Hair follicle dermal papilla cell (primary cell): ENCODE results near the gene NLRP7. TPM values are rescaled to one million over a fixed set of nuclear protein-coding genes. Genes with fewer than 3 reads are reported as not detected.

Source experiments
- small RNA-seq: library from RNA; depleted of rRNA; stranded (forward); fragments of <200 nt; gene quantifications from one replicate; pipeline ENCODE3, GENCODE V24; 2012
- total RNA-seq: library from RNA; depleted of rRNA; stranded (reverse); fragments of >200 nt; gene quantifications from 2 replicates; pipeline ENCODE4 v1.2.3, GENCODE V29; 2012

The NLRP7 gene
- total RNA-seq: not detected in 2 replicates

GRCh38 chr19:54947381-54947780 lies at the start of gene NLRP7:
TSS of gene NLRP7 (minus strand) at chr19:54947530.

GRCh38 chr19:54905803-54906511 lies 41.4 kb downstream of the NLRP7 start, which contains the start of gene NCR1:
TSS of gene NCR1 (plus strand) at chr19:54906148. CDS start at chr19:54906188, 40 bp downstream.

GRCh38 chr19:54873990-54874389 lies 73.3 kb downstream of the NLRP7 start, which contains the start of gene FCAR:
TSS of gene FCAR (plus strand) at chr19:54874235. CDS start at chr19:54874290, 55 bp downstream.

Small RNA genes lying within 50 kb of the gene (small RNA-seq; reads per million reads assigned to genes)
- not detected for gene AC011476.8

Other genes with a start within 250 kb of the NLRP7 start
- gene KIR3DL3, start 223.1 kb downstream of the NLRP7 start, total RNA-seq: not detected in 2 replicates
- gene KIR2DL3, start 209.0 kb downstream of the NLRP7 start, total RNA-seq: not detected in 2 replicates
- gene KIR2DL1, start 177.7 kb downstream of the NLRP7 start, total RNA-seq: not detected in 2 replicates
- gene KIR2DL4, start 143.9 kb downstream of the NLRP7 start, total RNA-seq: not detected in 2 replicates
- not detected in 2 replicates for gene KIR3DL1, start 131.1 kb downstream of the NLRP7 start, total RNA-seq
- not detected in 2 replicates for gene KIR2DS4, start 114.9 kb downstream of the NLRP7 start, total RNA-seq
- gene KIR3DL2, start 97.1 kb downstream of the NLRP7 start, total RNA-seq: not detected in 2 replicates
- not detected in 2 replicates for gene FCAR, start 73.3 kb downstream of the NLRP7 start, total RNA-seq
- not detected in 2 replicates for gene NCR1, start 41.4 kb downstream of the NLRP7 start, total RNA-seq
- under 0.01 TPM in 1 of 2 replicates, not detected in the other for gene NLRP2, start 18.8 kb upstream of the NLRP7 start, total RNA-seq
- gene GP6, start 90.7 kb upstream of the NLRP7 start, total RNA-seq: not detected in 2 replicates
- 8.4 and 12.6 TPM in 2 replicates for gene RDH13, start 115.6 kb upstream of the NLRP7 start, total RNA-seq
- gene EPS8L1, start 128.3 kb upstream of the NLRP7 start, total RNA-seq: 0.36 and 0.65 TPM in 2 replicates
- 57.2 and 64.6 TPM in 2 replicates for gene PPP1R12C, start 170.1 kb upstream of the NLRP7 start, total RNA-seq
- gene TNNT1, start 201.7 kb upstream of the NLRP7 start, total RNA-seq: 0.65 and 0.97 TPM in 2 replicates
- not detected in 2 replicates for gene TNNI3, start 210.2 kb upstream of the NLRP7 start, total RNA-seq
- gene DNAAF3, start 219.1 kb upstream of the NLRP7 start, total RNA-seq: 0.24 TPM in 1 of 2 replicates, not detected in the other
- gene SYT5, start 232.8 kb upstream of the NLRP7 start, total RNA-seq: not detected in 2 replicates